Right renal cortex interstitium (tissue), 3 donors: Measurements from ENCODE around the gene CDH4. TPM values are rescaled to one million over a fixed set of nuclear protein-coding genes. Genes with fewer than 3 reads are reported as not detected.

Experiments used
- DNase-seq, 3 donors: peaks; one replicate each; pipeline ENCODE4 v3.0.0-alpha.2; 2013; ENCODE audit warnings: low read depth in 3 of 3, low spot score in 2 of 3
- polyA plus RNA-seq, 3 donors: library from polyadenylated mRNA; unstranded; fragments of 120-200 nt; gene quantifications; one replicate each; pipeline ENCODE4 v1.2.1, GENCODE V29; 2013; ENCODE audit not compliant: insufficient read length in 3 of 3

The CDH4 gene
- polyA plus RNA-seq, 3 donors: 5.8 to 6.8 (median 5.9) TPM

DNA sequence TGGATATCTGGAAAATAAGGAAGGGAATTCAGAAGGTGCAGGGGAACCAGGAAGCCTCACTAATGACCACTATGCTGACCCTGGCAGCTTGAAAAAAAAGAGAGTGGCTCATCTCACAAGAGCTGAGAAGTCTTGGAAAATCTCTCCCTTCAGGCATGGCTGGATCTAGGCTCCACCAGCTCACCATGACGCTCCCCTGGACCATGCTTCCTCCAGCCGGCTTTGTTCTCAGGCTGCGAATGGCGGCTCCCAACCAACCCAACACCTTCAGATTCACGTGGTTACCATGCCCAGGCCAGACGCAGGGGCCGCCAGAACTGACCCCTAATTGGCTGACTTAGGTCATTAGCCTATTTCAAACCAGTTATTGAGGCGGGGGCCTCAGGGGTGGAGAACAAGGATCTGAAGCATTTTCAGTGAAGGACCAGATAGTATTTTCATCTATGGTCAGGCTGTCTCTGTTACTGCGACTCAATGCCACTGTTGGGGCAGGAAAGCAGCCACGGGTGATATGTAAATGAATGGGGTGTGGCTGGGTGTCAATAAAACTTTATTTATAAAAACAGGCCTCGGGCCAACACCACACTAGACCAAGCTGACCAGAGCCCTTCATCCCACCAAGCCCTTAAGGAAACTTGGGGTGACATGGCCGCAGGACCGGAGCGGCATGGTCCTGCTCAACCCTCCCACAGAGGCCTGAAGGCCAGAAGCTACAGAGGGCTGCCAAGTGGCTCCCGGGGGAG is 653.9 kb downstream of the CDH4 start:
- no peak for DNase-seq

DNA sequence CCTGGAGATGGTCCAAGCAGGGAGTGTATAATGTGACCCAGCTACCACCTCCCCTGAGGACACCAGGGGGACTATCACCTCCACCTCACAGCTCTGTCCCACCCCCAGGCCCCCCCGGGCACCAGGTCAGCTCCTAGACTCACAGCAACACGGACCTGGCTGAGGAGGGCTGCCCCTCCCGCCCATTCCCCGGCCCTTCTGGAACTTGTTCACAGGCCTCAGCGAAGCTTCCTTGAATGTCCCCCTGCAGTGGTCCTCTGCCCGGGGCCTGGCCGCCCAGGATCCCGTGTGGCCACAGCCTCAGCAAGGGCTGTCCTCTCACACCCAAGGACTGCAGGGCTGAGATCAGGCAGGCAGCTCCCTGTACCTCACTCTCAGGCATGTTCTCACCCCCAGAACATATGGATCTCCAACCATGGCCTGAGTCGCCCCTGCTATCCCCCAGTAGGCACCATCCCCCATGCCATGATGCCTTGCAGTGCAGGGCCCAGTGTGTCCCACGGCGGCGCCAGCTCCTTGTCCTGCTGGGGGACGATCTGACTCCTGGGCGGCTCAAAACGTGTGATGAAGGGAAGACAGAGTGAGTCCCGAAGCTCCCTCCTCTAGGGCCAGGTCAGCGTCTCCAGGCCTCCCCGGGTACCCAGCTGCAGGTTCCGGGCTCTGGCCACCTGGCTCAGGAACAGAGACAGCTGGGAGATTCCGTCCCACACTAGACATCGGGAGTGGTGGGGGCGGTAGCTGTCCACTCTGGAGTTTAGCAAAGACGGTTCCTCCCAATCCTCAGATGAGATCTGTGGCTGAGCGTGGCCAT is 655.2 kb downstream of the CDH4 start:
- no peak for DNase-seq

DNA sequence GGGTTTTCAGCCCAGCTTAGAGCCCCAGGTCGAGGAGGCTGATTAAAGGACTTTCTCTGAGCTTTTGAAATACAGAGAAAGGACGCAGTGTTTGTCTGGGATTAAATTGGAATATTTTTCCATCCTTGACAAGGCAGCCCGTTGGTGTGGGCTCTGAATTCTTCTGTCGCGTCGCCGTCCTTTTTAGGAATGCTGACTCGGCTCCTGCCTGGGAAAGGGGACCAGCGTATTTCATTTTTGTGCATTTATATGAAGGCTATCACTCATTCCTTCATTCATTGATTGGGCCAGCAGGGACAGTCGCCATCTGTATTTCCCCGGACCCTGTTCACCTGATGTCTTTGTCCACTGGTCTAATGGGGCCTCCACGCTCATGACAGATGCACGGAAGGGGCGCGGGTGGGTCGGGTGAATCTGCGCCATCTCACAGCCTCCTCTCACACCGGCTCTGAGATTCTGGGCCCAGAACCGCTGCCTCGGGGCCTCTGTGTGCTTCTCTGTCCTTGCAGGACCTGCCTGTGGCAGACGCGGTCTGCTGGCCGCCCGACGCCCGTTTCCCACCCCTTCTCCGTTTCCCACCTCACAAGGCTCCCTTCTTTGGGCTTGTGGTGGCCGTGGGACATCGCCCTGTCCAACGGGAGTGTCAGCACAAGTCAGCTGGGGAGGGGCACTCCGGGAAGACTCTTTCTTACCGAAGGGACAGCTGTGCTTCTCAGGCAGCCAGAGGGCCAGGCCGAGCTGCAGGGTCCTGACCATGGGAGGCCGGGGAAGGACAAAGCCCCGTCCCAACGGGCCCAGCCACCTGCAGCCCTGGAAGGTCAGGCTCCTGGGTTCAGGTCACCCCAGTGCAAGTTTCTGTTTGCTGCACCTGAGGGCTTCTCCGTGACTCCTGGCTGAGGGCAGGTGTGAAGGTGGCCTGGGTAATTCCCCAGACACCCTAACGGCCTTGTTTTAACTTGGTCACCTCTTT is 656.3 kb downstream of the CDH4 start:
- no peak for DNase-seq

DNA sequence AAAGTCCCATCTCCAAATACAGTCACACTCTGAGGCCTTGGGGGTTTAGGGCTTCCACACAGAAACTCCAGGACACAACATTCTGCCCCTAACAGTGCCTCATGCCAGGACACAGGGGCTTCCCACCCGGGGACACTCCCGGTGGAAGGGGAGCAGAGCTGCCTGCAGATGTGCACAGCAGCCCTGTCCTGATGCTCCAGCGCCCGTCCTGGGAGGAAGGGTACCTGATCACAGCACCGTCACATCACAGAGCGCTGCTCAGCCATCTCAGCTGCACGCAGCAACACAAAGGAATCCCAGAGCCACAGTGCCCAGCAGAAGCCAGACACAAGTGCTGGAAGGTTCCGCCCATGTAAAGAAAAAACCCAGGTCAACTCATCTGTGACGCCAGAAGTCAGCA is 657.0 kb downstream of the CDH4 start:
- no peak for DNase-seq

DNA sequence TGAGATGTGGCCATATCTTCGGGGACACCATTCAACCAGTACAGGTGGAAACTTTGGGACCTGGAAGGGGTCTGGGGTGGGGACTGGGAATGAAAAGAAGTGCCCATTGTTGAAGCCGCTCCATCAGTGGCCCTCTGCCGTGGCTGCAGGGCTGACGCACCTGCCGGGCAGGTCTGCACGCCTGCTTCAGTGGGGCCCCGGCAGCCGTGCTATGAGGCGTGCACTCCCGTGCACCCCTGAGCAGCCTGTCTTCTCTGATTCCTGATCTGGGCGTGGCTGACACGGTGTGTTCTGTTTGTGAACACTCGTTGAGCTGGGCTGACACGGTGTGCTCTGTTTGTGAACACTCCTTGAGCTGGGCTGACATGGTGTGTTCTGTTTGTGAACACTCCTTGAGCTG is 657.8 kb downstream of the CDH4 start:
- no peak for DNase-seq

DNA sequence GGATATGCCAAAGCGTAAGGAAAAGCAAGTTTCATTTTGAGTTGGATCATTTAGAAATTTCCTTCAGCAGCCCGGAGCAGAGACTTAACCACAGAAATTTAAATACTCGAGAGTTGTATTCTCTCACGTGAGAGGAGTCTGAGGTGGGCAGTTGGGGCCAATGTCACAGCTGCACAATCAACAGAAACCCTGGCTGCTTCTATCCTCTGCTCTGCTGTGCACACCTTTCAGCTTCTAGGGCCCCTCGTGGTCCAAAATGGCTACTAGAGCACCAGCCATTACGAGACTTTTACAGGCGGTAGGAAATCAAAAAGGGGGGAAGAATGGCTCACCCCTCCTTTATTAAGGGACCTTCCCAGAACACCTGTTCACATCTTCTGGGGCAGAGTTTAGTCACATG is 659.8 kb downstream of the CDH4 start:
- no peak for DNase-seq

DNA sequence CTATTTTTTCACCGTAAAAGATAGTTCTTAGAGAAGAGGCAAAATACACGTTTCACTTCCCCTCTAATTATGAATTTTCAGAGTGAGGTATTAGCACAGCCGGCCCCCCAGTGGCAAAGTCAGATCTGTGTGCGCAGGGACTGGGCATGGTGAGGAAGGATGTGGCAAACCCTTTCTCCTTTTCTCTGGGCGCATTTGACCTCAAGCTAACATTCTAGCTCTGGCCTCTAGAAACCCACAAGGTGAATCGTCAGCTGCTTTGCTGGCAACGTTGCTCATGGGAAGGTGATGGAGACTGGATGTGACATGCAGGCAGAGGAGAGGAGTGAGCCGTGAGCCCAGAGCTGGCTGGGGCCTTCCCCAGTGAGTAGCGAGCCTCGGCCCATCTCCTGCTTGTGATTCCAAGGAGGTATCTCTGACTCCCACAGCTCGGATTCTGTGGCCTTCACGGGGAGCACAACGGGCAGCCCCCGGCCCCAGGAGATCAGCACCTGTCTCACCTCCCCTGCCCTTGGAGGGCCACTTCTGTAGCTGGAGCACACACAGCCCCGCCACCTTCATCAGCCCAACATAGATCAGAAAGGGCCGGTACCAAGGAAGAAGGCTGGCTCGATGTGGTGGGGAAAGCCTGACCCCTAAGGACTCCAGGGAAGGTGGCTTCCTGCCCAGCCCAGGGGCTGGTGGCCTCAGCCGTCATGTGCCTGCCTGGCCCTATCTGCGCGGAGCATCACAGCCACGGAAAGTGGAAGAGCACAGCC is 660.8 kb downstream of the CDH4 start:
- DNase-seq: no peak

DNA sequence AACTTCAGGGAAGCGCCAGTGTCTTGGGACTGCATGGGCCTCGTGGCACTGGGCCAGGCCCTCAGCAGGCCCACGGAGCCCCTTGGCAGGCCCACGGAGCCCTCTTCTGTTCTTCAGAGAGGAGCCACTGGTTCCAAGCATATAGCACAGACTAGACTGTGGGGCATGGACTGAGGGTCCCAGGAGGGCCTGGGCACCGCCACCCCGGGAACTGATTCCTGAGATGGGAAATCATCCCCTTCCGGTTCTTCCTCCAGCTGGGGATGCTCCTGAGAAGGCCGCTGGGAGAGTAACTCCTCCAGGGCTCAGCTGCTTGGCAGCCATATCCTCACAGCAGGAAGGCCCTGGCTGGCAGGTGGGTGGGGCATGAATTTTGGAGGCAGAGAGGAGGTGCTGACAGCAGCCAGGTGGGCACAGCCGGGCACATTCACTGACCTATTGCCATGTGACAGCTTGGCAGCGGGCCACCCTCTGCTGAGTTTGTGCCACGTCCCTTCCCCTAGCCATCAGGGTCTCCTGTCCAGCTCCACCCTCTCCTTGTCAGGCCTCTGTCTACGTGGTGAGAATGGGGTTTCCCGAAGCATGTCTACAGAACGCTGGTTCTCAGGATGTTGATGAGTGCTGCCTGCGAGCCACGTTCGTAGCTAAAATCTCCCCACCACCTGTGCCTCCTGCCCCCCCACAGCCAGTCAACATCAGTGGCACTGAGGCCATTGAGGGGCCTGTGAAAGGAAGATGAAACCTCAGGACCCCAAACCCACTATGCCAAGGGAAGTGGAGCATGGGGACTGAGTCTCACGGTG is 661.6 kb downstream of the CDH4 start:
- no peak for DNase-seq

DNA sequence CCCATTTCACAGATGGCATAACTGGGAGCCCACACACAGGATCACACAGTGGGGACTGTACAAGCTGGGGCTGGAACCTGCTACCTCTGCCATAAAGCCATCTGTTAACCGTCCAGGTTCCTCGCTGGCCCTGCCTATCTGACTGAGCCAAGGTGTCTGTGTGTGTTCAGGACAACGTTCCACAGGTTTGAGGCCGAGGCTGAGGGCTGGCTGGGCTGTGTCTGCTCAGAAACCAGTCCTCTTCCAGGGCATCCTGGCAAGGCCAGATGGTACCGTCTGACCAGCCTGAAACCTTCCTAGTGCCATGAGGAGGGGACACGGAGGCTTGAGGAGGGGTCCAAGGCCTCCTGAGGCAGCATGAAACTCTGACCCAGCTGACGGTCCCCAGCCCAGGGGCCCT is 663.0 kb downstream of the CDH4 start:
- DNase-seq: no peak

DNA sequence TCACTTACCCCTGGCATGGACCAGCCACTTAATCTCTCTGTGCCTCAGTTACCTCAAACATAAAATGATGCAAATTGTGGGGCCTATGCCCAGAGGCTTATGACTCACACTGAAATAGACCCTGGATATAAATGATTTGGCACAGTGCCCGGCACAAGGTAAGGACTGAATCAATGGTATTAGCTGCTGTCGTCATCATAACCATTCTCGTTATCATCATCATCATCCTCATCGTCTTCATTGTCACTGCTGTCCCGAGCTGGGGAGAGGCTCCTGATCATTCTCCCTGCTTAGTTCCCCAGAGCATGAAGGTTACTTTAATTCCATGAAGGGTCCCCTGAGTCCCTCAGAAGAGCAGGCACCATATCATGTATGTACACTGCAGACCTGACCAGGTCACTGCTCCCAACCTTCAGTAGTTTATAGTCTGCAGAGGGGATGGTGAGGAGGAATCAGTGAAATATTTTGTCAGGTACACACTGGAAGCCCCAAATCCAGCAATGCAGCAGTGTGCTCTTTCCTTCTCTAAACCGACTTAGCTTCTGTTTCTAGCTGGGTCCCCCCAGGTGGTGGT is 664.3 kb downstream of the CDH4 start:
- DNase-seq: no peak

DNA sequence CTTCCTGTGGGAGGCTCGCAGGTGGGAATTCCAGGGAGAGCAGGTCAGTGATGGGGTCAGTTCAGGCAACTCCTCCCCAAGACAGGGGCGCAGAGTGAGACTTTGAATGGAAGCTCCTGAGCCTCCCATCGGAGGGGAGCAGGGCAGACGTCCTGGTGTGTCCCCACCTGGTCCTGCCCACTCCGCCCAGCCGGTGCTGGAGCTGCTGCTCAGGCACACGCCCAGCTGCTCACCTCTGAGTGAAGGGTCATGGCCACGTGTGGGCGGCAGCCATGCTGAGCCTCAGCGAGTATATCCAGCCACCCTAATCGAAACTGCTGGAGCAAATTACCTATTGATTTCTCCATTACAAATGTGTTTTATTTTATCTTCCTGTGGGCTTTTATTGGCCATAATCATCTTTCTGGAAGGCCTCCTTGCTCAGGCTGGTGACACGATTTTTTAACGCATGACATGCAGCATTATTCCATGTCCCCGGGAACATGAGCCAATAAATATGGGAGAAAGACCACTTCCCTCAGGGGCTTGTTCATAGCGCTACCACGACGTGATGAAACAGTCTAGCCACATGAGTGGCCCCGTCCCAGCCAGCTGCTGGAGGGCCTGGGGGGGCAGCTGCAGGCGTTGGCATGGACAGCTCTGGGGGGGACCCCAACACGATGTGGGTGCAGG is 665.5 kb downstream of the CDH4 start:
- DNase-seq: no peak

DNA sequence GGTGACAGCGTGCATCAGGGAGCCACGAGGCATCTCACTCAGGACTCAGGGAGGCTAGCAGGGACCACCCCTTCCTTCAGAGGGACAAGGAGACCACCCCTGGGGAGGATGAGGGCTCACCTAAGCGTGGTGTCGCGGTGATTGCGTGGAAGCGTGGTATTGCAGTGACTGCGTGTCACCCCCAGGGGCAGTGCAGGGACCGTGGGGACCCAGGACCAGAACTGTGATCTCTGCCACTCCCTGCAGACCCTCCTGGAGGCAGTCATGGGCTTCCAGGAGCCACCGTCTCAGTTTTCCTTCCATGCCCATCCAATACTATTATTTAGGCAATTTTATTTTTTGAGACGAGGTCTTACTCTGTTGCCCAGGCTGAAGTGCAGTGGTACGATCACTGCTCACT is 666.5 kb downstream of the CDH4 start:
- DNase-seq: no peak

DNA sequence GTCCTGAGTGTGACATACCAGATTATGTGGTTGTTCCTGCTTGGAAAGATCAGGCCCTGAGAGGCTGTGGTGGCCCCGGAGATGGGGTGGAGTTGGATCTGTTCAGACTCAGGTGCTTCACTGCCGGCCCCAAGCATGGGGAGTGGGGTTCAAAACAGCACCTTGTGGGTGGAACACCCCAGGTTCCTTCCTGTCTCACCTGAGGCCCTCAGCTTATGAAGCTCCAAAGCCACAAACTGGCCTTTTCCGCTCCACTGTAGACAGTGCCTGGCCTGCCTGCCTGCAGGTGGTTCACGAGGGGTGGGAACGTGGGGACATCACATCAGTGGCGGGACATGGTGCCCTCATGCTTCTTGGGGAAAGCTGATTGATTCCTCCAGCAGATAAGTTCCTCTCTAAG is 667.2 kb downstream of the CDH4 start:
- DNase-seq: no peak

DNA sequence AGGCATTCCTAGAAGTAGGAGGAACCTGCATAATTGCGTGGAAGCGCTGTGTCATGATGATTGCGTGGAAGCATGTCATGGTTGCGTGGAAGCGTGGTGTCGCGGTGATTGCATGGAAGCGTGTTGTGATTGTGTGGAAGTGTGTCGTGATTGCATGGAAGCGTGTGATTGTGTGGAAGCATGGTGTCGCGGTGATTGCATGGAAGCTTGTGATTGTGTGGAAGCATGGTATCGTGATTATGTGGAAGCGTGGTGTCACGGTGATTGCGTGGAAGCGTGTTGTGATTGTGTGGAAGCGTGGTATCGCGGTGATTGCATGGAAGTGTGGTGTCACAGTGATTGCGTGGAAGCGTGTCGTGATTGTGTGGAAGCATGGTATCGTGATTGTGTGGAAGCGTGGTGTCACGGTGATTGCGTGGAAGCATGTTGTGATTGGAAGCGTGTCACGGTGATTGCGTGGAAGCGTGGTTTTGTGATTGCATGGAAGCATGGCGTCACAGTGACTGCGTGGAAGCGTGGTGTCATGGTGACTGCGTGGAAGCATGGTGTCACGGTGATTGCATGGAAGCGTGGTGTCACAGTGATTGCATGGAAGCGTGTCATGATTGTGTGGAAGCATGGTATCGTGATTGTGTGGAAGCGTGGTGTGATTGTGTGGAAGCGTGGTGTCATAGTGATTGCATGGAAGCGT is 667.8 kb downstream of the CDH4 start:
- DNase-seq: no peak

DNA sequence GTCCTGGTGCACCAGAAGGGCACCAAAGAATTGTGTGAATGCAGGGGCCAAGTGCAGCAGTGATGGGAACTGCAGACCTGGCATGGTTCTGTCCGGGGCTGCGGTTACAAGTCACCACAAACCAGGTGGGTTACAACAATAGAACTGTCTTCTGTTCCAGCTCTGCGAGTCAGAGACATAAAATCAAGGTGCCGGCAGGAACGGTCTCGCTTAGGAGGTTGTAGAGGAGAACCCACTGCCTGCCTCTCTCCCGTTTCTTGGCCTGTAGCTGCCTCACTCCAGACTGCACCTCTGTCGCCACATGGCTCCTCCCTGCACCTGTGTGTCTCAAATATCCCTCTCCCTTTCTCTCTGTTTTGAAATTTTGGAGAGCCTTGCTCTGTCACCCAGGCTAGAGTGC is 670.4 kb downstream of the CDH4 start:
- no peak for DNase-seq

DNA sequence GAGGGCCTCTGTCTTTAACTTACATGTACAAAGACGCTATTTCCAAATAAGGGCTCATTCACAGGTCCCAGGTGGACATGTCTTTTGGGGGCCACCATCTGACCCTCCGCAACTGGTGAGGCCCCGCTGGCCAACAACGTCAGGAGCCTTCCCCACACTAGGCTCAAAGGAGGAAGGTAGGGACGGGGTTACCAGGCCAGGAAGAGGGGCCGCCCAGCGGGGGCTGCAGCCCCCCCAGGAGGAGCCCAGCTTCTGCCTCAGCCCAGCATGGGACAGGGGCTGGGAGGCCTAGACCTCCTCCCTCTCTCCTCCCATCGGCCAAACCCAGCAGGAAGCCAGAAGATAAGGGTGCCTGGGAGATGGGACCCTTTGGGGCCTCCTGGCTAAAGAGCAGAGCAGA is 670.9 kb downstream of the CDH4 start:
- DNase-seq: no peak

DNA sequence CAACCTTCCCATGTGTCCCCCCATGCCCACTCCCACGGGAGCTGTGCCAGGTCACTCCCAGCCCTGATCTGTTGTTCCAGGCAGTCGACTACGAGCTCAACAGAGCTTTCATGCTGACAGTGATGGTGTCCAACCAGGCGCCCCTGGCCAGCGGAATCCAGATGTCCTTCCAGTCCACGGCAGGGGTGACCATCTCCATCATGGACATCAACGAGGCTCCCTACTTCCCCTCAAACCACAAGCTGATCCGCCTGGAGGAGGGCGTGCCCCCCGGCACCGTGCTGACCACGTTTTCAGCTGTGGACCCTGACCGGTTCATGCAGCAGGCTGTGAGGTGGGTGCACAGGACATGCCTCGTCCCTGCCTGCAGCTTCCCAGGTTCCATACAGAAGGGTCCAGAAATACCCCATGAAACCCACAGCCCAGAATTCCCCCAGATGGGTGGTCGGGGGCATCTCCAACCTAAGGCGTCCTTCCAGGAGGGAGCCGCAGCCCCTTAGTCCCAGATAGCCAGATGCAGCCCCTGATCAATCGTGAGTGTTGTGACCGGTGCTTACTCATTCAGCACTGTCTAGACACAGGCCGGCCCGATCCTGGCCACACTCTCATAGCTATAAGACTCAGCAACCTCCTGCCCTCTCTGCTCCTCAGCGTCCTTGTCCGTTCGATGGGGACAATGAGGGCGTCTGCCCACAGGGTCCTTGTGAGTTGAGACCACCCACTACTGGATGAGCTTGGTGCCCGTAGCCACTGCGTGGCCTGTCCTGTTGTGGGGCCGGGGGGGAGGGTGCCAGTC is 671.5 kb downstream of the CDH4 start:
- DNase-seq: no peak
